Measurements from ENCODE around the gene TMEM170A.

GRCh38 chr16:75466760-75467159 is 2.3 kb upstream of the TMEM170A start:
- TF ChIP-seq CTCF (IDR thresholded peaks at IDR 0.05 in 4 of 5, conservative IDR thresholded peaks at IDR 0.05 in 1 of 5) (no peak), POLR2A (IDR thresholded peaks at IDR 0.05) (no peak)

Data from gastrocnemius medialis (tissue), 4 donors.